HG03432 (cell line): ENCODE measurements around the gene BICD1.

ENCODE experiments used
- ATAC-seq: cut with Tn5 transposase; IDR thresholded peaks from one replicate; pipeline ENCODE4 v1.9.1; 2021; ENCODE audit warnings: mild to moderate bottlenecking, moderate library complexity; ENCODE audit not compliant: unreplicated experiment

Gene BICD1

GRCh38 chr12:32139064-32139421 is 32.4 kb downstream of the BICD1 start:
- peak; percentile 90 for ATAC-seq

- no peak for ATAC-seq
Measured at GRCh38 chr12:32140877-32141276, 34.2 kb downstream of the BICD1 start.

- ATAC-seq = no peak
Measured at GRCh38 chr12:32145096-32145495, 38.4 kb downstream of the BICD1 start.

- peak; percentile 88 for ATAC-seq
Measured at GRCh38 chr12:32146074-32146873, 39.6 kb downstream of the BICD1 start.

- no peak for ATAC-seq
Measured at GRCh38 chr12:32148372-32148771, 41.7 kb downstream of the BICD1 start.

- ATAC-seq = no peak
Measured at GRCh38 chr12:32149489-32149888, 42.8 kb downstream of the BICD1 start.

GRCh38 chr12:32151086-32151485 is 44.4 kb downstream of the BICD1 start:
- ATAC-seq = no peak

- no peak for ATAC-seq
Measured at GRCh38 chr12:32151552-32151951, 44.9 kb downstream of the BICD1 start.

GRCh38 chr12:32155041-32155440 is 48.4 kb downstream of the BICD1 start:
- ATAC-seq = no peak

- ATAC-seq = no peak
Measured at GRCh38 chr12:32155961-32156529, 49.4 kb downstream of the BICD1 start.

- ATAC-seq = no peak
Measured at GRCh38 chr12:32158525-32158924, 51.9 kb downstream of the BICD1 start.

- ATAC-seq = no peak
Measured at GRCh38 chr12:32159381-32159780, 52.7 kb downstream of the BICD1 start.

GRCh38 chr12:32159925-32160324 is 53.3 kb downstream of the BICD1 start:
- ATAC-seq = no peak

- no peak for ATAC-seq
Measured at GRCh38 chr12:32161058-32161457, 54.4 kb downstream of the BICD1 start.

- ATAC-seq = no peak
Measured at GRCh38 chr12:32163596-32163995, 56.9 kb downstream of the BICD1 start.

- ATAC-seq = no peak
Measured at GRCh38 chr12:32166510-32166909, 59.9 kb downstream of the BICD1 start.

GRCh38 chr12:32170437-32170998 is 63.9 kb downstream of the BICD1 start:
- ATAC-seq = no peak

GRCh38 chr12:32171211-32171610 is 64.6 kb downstream of the BICD1 start:
- ATAC-seq = no peak

GRCh38 chr12:32176606-32177005 is 70.0 kb downstream of the BICD1 start:
- ATAC-seq = no peak

GRCh38 chr12:32178341-32179010 is 71.8 kb downstream of the BICD1 start:
- no peak for ATAC-seq

- ATAC-seq = no peak
Measured at GRCh38 chr12:32179011-32179395, 72.4 kb downstream of the BICD1 start.
